ELF-1 (cell line): ENCODE measurements around the gene TMEM59L.
"Not testable (repeated sequence)": the region's sequence is repeated elsewhere in the genome, so short reads cannot be mapped to it uniquely, and the experiment has no call there.

Experiments
- DNase-seq: peaks from one replicate; pipeline ENCODE4 v3.0.0-alpha.2; 2016; ENCODE audit warnings: low read depth, low spot score

TMEM59L gene

DNA sequence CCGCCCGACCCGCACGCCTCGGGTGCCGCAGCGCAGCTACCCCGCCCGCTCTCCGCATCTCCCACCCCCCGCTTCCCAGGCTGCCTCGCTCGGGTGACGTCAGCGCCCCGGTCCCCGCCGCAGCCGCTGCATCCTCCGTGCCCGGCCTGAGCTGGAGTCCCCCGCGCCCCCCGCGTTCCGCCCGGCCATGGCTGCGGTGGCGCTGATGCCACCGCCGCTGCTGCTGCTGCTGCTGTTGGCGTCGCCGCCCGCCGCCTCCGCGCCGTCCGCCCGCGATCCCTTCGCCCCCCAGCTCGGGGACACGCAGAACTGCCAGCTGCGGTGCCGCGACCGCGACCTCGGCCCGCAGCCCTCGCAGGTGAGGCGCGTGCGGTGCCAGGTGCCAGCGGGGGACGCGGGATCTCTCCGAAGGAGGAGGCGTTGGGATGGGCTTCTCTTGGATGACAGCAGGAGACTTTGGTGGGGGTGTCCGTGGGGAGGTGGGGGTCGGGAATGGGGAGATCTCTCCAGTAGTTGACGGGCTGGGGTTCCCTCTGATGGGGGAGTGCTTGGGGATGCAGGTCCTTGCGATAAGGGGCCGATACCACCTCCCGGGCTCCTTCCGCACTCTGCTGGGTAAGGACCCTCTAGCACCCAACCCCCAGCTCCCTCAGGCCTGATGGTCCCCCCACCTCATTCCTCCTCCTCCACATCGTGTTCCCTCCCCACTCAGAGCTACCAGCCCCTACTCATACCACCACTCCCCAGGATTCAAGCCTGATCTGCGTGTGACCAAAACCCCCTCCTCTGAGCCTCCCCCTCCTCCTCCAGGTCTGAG, at the start of gene TMEM59L:
TMEM59L (plus strand) TSS at position 99 of the 817 bp plus-strand sequence; CDS start at position 188, 89 bp downstream.
- no peak for DNase-seq

DNA sequence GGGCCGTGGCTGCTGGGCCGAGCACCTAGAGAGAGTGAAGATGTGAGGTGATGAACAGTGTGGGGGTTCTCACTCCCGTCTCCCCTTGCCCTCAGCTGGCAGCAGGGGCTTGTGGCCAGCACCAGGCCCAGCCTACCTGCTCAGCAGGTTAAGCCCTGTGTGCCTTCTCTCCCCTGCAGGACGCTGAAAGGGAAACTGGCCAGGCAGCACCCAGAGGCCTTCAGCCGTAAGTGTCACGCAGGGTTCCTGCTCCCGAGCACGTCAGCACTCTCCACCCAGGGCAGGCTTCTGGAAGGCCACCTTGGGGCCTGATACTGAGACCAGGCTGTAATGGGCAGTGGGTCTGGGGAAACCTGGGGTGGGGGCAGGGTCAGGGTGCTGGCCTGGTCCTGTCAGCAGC, 45.7 kb upstream of the TMEM59L start:
- DNase-seq: no peak

DNA sequence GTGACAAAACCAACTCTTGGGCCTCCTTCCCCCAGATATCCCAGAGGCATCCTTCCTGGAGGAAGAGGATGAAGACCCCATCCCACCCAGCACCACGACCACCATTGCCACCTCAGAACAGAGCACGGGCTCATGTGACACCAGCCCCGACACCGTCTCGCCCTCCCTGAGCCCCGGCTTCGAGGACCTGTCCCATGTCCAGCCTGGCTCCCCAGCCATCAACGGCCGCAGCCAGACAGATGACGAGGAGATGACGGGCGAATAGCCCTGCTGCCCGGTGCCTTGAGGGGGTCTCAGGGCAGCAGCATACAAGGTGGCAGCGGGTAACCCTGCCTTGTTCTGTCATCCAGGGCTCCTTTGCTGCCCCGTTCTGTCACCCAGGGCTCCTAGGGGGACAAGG, 44.3 kb upstream of the TMEM59L start:
- no peak for DNase-seq

DNA sequence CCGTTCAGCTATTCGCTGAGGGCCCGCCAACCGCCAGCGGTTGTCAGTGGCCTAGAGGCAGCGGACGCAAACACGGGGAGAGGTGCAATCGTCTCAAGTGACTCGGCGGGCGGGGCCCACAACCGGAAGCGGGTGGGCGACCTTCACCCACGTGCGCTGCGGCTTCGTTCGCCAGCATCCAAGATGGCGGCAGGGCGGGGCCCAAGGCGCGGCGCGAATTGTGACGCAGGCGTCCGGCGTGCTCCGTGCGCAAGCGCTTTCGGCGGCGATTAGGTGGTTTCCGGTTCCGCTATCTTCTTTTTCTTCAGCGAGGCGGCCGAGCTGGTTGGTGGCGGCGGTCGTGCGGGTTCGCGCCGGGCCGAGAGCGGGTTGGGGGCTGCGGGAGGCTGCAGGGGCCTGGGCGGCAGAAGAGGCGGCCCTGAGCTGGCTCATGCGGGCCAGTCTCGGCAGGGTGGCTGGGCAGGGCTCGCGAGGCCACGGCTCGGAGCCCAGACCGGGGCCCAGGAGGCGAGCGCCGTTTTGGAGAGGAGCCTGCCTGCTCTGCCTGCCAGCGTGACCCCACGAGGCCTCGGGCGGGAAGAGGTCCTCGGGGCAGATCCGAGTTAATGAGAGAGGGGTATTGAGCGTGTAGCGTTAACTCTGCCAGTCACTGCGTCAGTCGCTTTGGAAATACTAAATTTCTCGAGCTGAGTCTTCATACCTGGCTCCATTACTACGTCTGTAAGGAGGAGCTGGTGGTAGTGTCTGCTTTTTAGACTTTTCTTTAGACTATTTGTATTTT, 40.9 kb upstream of the TMEM59L start, which contains the start of gene UBA52:
UBA52 (plus strand) TSS at position 294 of the 781 bp plus-strand sequence. CDS start 1,444 bp downstream, outside the sequence.
- peak; percentile 99 for DNase-seq

DNA sequence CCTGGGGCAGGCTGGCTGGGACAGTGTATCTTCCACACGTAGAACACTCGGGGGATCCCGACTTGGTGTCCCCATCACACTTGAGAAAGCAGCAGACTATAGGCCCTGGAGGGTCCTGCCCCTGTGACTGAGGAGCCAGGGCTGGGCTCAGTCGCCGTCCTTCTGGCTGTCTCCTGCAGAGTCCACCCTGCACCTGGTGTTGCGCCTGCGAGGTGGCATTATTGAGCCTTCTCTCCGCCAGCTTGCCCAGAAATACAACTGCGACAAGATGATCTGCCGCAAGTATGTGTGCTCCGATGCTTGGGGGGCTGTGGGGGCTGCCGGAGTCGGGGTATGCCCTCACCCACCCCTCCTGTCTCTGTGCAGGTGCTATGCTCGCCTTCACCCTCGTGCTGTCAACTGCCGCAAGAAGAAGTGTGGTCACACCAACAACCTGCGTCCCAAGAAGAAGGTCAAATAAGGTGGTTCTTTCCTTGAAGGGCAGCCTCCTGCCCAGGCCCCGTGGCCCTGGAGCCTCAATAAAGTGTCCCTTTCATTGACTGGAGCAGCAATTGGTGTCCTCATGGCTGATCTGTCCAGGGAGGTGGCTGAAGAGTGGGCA, 37.9 kb upstream of the TMEM59L start:
- DNase-seq: no peak

DNA sequence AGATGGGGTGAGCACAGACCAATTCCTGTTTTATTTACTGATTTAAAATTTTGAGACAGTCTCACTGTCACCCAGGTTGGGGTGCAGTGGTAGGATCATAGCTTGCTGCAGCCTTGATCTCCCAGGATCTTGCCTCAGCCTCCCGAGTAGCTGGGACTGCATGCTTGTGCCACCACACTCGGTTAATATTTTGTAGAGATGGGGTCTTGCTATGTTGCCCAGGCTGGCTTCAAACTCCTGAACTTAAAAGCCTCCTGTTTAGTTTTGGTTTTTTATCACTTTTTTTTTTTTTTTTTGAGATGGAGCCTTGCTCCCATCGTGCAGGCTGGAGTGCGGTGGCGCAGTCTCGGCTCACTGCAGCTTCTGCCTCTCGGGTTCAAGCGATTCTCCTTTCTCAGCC, 36.3 kb upstream of the TMEM59L start:
- DNase-seq: no peak

DNA sequence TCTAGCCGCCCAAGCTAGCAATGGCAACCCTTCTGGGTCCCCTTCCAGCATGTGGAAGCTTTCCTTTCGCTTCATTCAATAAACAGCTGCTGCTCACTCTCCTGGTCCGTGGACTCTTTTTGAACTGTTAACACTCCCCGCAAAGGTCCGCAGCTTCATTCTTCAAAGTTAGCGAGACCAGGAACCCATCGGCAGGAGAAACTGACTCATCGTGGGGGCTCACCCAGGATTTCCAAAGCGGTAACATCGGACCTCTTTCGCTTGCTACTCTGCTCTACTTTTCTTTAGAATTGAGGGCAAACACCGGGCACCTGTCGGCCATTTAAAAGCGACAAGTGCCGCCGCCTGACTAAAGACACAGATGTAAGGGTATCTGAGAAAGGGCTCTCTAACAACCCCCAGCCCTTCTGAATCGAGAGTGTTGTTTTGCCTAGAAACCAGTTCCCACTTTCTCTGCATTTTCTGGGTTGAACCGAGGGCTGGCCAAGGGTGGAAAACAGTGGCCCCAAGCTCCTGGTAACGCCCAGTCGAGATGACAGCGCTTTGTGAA, 35.2 kb upstream of the TMEM59L start:
- no peak for DNase-seq

DNA sequence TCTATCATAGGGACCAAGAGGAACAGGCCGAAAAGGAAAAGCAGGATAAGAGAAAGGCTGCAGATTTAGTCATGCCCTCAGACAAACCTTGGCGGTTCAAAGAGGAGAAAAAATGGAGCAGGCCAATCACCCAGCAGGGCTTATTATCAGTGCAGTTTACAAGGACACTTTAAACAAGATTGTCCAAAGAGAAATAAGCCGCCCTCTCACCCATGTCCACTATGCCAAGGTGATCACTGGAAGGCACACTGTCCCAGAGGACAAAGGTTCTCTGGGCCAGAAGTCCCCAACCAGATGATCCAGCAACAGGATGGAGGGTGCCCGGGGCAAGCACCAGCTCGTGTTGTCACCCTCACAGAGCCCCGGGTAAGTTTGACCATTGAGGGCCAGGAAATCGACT, 32.4 kb upstream of the TMEM59L start:
- DNase-seq: no peak

DNA sequence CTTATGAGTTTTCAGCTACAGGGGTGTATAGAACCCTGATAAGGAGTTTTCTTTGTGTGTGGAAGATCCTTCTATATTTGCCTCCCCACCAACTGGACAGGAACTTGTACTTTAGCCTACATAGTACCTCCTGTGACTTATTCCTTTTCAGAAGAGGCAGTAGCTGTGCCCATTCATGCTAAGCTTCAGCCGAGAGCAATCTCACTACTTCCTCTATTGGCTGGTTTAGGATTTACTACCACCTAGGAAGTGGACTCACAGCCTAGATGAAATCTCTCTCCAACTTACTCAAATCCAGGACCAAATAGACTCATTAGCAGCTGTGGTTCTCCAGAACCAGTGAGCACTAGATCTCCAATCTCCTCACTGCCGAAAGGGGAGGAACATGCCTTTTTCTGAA, 26.4 kb upstream of the TMEM59L start:
- DNase-seq: no peak

DNA sequence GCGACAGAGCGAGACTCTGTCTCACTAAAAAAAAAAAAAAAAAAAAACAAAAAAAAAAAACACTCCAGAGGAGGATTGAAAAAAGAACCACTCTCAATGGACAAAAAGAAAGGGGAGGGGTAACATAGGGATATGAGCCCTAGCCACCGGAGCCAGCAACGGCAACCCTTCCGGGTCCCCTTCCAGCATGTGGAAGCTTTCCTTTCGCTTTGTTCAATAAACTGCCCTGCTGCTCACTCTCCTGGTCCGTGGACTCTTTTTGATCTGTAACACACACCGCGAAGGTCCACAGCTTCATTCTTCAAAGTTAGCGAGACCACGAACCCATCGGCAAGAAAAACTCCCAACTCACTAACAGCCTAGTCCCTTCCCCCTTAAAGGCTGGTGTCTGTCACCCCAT, 25.1 kb upstream of the TMEM59L start:
- no peak for DNase-seq

DNA sequence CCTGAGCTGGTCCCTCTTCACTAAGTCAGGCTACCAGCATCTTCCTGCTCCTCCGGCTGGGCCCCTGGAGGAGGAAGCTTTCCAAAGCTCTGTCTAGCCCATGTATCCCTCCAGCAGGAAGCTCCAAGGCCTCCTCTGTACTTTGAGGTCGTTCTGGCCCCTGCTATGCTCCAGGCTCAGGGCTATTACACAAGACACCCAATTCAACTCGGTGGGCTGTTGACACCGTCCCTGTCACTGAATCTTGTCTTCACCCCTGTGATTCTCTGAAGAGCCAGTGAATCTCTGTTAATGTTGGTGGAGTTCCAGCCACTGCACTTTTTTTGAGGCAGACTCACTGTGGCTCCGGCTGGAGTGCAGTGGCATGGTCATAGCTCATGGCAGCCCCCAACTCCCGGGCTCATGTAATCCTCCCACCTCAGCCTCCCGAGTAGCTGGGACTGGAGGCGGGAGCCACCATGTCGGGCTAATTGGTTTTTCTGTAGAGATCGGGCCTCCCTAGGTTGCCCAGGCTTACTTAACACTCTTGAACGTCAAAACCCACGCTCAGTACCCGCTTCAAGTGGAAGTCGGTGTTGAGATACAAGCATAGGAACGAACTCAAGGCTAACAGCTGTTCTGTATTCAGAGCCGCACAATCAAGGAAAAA, 24.6 kb upstream of the TMEM59L start:
- DNase-seq: no peak

DNA sequence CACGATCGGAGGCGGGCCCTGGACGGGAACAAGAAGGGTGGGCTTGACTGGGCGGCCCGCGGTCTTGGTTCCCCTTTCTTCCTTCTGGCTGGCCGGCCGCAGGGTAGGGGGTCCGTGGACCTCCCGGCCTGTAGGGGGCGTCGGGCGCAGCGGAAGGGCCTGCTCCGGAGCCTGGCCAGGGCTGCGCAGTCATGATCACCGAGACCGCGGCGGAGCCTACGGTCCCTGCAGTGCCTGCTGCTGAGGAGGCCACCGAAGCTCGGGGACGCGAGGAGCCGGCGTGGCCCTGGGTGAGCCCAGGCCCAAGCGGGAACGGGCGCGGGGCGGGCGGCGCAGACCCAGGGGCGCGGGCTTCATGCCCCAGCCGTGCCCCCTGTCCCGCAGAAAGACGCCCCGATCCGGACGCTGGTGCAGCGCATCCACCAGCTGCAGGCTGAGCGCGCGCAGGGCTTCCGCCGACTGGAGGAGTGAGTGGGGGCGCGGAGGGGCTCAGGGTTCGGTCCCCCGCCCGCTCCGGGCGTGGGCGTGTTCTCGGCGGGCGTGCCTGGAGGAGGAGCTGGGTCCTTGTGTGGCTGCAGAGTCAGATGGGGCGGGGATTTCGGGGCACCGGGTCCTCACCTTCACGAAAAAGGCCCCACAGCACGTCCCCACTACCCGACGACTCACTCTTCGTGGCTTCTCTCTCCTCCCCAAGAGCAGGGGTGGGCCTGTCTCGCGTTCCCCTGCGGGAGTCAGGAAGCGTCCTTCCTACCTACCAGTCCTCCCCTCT, 23.9 kb upstream of the TMEM59L start, which contains the start of gene REX1BD:
REX1BD (plus strand) TSS at position 188 of the 769 bp plus-strand sequence; CDS start at position 192, 4 bp downstream.
- DNase-seq: peak; percentile 93

DNA sequence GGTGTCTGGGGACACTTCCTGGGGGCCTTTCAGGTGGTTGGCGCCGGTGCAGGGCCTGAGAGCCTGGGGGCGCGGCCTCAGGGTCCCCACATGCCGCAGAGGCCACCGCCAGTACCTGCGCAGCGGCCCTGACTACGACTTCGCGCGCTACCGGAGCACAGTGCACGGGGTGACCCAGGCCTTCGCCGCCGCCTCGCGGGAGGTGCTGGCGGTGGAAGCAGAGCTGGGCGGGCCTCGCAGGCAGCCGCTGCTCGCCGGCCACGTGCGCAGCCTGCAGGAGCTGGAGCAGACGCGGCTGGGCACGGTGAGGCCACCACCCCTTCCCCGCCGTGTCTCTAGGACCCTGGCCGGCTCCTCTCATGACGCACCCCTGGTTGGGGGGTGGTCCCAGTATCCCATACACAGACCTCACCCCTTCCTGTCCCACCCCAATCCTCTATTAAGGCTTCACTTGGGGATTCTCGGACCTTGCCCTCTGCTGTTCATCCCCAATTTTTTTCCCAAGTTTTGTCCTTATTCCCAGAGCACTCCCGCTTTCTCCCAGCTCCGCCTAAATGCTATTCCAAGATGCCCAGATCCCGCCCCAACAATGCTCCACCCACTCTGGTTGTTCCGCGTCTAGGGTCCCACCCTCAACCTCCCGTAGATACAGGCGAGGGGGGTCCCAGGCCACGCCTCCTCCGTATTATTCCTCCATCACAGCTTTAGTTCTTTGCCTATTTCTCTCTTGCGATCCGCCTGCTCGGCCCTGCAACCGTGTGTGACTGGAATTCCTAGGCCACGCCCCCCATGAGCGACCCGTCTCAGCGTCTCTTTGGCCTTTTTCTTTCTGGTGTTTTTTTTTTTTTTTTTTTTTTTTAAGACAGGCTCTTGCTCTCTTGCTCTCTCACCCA, 23.0 kb upstream of the TMEM59L start:
- peak; percentile 92 for DNase-seq

DNA sequence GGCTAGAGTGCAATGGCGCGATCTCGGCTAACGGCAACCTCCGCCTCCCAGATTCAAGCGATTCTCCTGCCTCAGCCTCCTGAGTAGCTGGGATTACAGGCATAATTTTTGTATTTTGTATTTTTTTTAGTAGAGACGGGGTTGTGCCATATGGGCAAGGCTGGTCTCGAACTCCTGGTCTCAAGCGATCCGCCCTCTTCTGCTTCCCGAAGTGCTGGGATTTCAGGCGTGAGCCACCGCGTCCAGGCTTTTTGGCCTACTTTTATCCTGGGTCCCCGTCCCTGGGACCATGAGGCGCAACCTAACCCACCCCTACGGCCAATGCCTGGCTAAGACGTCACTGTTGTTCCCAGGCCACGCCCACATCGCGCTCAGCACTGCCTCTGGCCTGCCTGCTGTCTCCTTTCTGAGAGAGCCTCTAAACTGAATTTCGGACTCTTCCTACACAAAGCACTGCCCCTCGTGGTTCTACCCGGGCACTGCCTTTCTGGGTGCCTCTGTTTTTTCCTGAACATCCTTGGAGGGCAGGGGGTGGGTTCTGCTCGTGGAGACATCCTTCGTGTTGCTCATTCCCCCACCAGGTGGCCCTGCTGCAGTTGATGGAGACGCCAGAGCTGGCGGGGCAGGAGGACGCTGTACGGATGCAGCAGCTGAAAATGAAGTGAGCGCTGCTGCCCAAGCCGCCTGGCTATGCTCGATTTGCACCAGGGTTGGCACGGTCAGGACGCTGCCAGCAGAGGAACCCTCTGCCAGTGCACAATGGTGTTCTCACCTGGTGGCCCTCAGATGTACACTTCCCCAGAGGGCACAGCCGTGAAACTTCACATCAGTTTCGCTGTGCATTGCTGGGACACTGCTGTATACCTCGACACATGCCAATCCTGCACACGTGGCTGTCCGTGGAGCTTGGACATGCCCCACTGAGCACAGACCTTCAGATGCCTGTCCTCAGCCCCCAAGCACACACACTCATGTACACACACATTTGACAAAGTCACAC, 22.1 kb upstream of the TMEM59L start:
- DNase-seq: peak; percentile 99

DNA sequence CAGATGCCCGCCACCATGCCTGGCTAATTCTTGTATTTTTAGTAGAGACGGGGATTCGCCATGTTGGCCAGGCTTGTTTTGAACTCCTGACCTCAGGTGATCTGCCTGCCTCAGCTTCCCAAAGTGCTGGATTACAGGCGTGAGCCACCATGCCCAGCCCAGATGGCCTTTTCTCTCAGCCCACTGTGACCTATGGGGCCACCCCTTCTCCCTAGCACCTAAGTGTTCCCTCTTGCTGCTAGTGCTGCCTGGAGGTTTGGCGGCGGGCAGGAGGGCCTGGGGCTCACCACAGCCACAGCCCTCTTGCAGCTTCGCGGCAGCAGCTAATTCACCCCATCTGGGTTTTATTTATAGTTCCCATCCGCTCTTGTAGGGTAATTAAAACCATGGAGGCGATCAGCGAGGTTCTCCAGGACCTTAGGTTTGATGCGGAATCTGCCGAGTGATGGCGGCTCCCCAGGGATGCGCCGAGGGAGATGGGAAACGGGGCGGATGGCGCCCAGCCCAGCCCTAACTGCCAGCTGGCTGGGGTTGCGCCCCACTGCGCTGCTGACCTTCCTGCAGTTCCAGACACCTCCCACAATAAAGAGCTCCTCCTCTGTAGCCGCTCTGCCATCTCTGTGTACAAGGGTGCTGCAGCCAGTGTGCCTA, 20.8 kb upstream of the TMEM59L start:
- no peak for DNase-seq

DNA sequence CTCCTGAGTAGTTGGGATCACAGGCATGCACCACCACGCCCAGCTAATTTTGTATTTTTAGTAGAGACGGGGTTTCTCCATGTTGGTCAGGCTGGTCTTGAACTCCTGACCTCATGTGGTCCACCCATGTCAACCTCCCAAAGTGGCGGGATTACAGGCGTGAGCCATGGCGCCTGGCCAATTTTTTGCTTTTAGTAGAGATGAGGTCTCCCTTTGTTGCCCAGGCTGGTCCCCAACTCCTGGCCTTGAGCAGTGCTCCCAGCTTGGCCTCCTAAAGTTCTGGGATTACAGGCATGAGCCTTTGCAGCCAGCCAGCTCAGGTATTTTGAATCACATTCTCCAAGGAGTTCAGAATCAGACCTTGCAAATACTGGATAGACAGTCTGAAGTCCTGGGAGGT, 19.9 kb upstream of the TMEM59L start:
- DNase-seq: not testable (repeated sequence)

DNA sequence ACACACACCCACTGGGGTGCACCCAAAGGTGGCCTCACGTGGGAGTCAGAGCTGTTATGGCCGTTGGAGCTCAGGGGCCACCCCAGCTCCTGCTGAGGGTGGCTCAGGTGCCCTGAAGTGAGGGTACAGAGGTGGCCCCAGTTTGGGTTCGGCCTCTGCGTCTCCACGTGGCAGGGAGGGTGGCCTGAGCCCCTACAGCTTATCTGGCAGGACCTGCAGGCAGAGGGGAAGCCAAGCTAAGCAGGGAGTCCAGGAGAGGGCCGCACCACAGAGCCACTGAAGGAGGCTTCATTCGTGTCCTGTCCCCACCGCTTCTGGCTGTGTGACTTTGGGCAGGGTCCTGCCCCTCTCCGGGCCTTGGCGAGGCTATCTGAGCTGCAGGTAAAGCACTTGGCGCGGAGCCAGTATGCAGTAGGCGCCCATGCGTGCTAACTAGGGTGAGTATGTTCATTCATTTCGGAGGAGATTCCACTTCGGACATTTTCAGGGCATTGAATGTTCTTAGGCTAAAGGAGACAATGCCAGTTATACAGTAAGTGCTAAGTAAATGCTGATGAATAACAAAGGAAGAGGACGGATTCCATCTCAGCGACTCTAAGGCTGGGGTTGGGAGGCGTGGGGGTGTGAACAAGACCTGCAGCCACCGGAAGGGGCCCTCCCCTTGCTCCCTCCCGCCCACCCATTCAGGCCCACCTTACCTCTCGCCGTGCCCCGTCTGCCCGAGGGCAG, 19.1 kb upstream of the TMEM59L start:
- peak; percentile 63 for DNase-seq
